Mammary epithelial cell (primary cell): ENCODE measurements around the gene LACTB.

ENCODE experiments used
- EZH2 ChIP-seq: IDR thresholded peaks from 2 replicates; pipeline ENCODE4 v1.6.1; 2012; ENCODE audit warnings: low read length, inconsistent platforms, borderline replicate concordance
- TF ChIP-seq, protein P1 (sequence below), 2 donors: IDR thresholded peaks in 1 of 2; conservative IDR thresholded peaks in 1 of 2; 2 replicates each; pipeline ENCODE4 v1.5.1; 2011 to 2012; ENCODE audit warnings: inconsistent platforms in 2 of 2, low read length in 2 of 2, mild to moderate bottlenecking in 2 of 2, control low read depth in 1 of 2, low read depth in 1 of 2; ENCODE audit not compliant: insufficient read depth in 1 of 2; ENCODE audit errors: extremely low read depth in 1 of 2

GRCh38 chr15:63080634-63081250, 40.9 kb upstream of the LACTB start:
- TF ChIP-seq, protein P1, sequence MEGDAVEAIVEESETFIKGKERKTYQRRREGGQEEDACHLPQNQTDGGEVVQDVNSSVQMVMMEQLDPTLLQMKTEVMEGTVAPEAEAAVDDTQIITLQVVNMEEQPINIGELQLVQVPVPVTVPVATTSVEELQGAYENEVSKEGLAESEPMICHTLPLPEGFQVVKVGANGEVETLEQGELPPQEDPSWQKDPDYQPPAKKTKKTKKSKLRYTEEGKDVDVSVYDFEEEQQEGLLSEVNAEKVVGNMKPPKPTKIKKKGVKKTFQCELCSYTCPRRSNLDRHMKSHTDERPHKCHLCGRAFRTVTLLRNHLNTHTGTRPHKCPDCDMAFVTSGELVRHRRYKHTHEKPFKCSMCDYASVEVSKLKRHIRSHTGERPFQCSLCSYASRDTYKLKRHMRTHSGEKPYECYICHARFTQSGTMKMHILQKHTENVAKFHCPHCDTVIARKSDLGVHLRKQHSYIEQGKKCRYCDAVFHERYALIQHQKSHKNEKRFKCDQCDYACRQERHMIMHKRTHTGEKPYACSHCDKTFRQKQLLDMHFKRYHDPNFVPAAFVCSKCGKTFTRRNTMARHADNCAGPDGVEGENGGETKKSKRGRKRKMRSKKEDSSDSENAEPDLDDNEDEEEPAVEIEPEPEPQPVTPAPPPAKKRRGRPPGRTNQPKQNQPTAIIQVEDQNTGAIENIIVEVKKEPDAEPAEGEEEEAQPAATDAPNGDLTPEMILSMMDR (conservative IDR thresholded peaks at IDR 0.05 in 1 of 2, IDR thresholded peaks at IDR 0.05 in 1 of 2; ENCODE audit: extremely low read depth in 1 of 2, insufficient read depth in 1 of 2, low read depth in 1 of 2, low read length in 2 of 2): no peak
- TF ChIP-seq EZH2: no peak
